Ishikawa (cell line): ENCODE results near the gene LDLRAP1.

Experiments
- RAD21 ChIP-seq: IDR thresholded peaks from 2 replicates; pipeline ENCODE4 v1.6.1; 2012; ENCODE audit warnings: low read depth
- TCF12 ChIP-seq: IDR thresholded peaks from 2 replicates; pipeline ENCODE4 v1.6.1; 2012; ENCODE audit warnings: low read depth
- YY1 ChIP-seq: IDR thresholded peaks from 2 replicates; pipeline ENCODE4 v1.6.1; 2012; ENCODE audit warnings: low read depth
- TF ChIP-seq, protein P1 (sequence below): IDR thresholded peaks from 2 replicates; pipeline ENCODE4 v1.6.1; 2012; ENCODE audit warnings: low read depth, mild to moderate bottlenecking

GRCh38 chr1:25587290-25587689, 43.9 kb downstream of the LDLRAP1 start:
- TF ChIP-seq YY1 (no peak), TCF12 (no peak), RAD21 (no peak)
- TF ChIP-seq, protein P1, sequence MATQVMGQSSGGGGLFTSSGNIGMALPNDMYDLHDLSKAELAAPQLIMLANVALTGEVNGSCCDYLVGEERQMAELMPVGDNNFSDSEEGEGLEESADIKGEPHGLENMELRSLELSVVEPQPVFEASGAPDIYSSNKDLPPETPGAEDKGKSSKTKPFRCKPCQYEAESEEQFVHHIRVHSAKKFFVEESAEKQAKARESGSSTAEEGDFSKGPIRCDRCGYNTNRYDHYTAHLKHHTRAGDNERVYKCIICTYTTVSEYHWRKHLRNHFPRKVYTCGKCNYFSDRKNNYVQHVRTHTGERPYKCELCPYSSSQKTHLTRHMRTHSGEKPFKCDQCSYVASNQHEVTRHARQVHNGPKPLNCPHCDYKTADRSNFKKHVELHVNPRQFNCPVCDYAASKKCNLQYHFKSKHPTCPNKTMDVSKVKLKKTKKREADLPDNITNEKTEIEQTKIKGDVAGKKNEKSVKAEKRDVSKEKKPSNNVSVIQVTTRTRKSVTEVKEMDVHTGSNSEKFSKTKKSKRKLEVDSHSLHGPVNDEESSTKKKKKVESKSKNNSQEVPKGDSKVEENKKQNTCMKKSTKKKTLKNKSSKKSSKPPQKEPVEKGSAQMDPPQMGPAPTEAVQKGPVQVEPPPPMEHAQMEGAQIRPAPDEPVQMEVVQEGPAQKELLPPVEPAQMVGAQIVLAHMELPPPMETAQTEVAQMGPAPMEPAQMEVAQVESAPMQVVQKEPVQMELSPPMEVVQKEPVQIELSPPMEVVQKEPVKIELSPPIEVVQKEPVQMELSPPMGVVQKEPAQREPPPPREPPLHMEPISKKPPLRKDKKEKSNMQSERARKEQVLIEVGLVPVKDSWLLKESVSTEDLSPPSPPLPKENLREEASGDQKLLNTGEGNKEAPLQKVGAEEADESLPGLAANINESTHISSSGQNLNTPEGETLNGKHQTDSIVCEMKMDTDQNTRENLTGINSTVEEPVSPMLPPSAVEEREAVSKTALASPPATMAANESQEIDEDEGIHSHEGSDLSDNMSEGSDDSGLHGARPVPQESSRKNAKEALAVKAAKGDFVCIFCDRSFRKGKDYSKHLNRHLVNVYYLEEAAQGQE: no peak
